Measurements from ENCODE around the gene MRPL11. TPM values are rescaled to one million over a fixed set of nuclear protein-coding genes. Genes with fewer than 3 reads are reported as not detected.
A peak's percentile ranks its signal among the peaks of the same experiment; 100 is the strongest.

MRPL11 gene
- total and polyA plus RNA-seq, 2 of the 13 experiments (the other 11 are each of a cell fraction or from before 2014, with no cell fraction given), result 72.9 to 176 TPM

DNA sequence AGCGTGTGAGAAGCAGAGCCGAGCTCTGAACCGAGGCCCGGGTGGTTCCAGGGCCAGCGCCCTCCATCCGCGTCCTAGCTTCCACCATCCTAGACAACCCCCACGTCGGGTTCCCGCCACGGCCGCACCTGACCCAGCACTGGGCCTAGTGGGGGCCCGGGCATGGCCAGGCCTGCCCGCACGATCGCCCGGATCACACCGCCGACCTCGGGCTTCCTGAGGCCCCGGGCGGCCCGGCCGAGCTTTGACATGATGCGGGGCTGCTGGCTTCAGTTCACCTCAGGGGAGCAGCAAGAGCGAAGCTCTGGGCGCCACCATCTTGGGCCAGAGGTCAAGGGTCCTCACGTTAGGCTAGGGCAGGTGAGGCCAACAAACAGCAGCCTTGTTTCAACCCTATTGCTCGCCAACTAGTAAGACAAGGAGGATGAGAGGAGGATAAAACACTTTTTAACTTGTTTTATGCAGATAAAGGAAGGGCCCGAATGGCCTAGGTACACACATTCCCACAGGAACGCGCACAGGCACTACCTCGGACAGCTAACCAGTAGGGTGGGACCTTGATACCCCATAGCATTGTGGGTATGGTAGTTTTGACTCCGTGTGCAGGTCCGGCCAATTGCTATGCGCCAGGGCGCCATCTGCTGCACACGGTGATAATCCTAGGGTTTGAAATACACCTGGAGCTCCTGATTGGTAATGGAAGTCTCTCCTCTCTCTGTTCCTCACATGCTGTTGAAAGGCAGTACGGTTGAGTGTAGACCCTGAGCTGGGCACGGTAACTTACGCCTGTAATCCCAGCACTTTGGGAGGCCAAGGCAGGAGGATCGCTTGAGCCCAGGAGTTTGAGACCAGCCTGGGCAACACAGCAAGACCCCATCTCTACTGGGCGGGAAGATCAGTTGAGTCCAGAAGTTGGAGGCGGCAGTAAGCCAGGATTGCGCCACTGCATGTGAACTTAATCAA is at the start of gene MRPL11 (continued):
- TF ChIP-seq KLF13 (CRISPR knock-in tag; IDR thresholded peaks at IDR 0.05) (no peak), ATF1 (CRISPR knock-in tag; IDR thresholded peaks at IDR 0.05) (peak; percentile 51; the same call in 1 of the 2 replicates), TBP (CRISPR knock-in tag; IDR thresholded peaks at IDR 0.05) (no peak), ZNF230 (CRISPR knock-in tag; IDR thresholded peaks at IDR 0.05) (no peak), SMARCC2 (IDR thresholded peaks at IDR 0.05) (no peak), ZZZ3 (CRISPR knock-in tag; IDR thresholded peaks at IDR 0.05; ENCODE audit: borderline replicate concordance) (no peak), SOX6 (IDR thresholded peaks at IDR 0.05) (no peak), SOX6 (CRISPR knock-in tag; IDR thresholded peaks at IDR 0.05) (peak; percentile 39), ZNF367 (CRISPR knock-in tag; IDR thresholded peaks at IDR 0.05; ENCODE audit: borderline replicate concordance) (no peak), ZNF292 (CRISPR knock-in tag; IDR thresholded peaks at IDR 0.05; ENCODE audit: borderline replicate concordance, low read depth) (no peak), ZNF274 (CRISPR knock-in tag; IDR thresholded peaks at IDR 0.05) (peak; percentile 29; the same call in 1 of the 2 replicates), ZNF235 (CRISPR knock-in tag; IDR thresholded peaks at IDR 0.05; ENCODE audit: borderline replicate concordance) (no peak), KDM5A (IDR thresholded peaks at IDR 0.05; ENCODE audit: borderline replicate concordance, low read length) (peak; percentile 98), SRF (IDR thresholded peaks at IDR 0.05; ENCODE audit: low read depth, low read length) (no peak), ZC3H13 (CRISPR knock-in tag; IDR thresholded peaks at IDR 0.05) (no peak)
- TF ChIP-seq, protein P1, sequence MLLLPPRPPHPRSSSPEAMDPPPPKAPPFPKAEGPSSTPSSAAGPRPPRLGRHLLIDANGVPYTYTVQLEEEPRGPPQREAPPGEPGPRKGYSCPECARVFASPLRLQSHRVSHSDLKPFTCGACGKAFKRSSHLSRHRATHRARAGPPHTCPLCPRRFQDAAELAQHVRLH (CRISPR knock-in tag; IDR thresholded peaks at IDR 0.05; ENCODE audit: borderline replicate concordance, low read depth), result peak; percentile 77; the same call in 1 of the 2 replicates
- TF ChIP-seq, protein P2, sequence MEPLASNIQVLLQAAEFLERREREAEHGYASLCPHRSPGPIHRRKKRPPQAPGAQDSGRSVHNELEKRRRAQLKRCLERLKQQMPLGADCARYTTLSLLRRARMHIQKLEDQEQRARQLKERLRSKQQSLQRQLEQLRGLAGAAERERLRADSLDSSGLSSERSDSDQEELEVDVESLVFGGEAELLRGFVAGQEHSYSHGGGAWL (CRISPR knock-in tag; IDR thresholded peaks at IDR 0.05), result peak; percentile 46; the same call in 1 of the 2 replicates
- TF ChIP-seq, protein P3, sequence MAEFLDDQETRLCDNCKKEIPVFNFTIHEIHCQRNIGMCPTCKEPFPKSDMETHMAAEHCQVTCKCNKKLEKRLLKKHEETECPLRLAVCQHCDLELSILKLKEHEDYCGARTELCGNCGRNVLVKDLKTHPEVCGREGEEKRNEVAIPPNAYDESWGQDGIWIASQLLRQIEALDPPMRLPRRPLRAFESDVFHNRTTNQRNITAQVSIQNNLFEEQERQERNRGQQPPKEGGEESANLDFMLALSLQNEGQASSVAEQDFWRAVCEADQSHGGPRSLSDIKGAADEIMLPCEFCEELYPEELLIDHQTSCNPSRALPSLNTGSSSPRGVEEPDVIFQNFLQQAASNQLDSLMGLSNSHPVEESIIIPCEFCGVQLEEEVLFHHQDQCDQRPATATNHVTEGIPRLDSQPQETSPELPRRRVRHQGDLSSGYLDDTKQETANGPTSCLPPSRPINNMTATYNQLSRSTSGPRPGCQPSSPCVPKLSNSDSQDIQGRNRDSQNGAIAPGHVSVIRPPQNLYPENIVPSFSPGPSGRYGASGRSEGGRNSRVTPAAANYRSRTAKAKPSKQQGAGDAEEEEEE (CRISPR knock-in tag; IDR thresholded peaks at IDR 0.05; ENCODE audit: borderline replicate concordance), result no peak
- TF ChIP-seq, protein P4, sequence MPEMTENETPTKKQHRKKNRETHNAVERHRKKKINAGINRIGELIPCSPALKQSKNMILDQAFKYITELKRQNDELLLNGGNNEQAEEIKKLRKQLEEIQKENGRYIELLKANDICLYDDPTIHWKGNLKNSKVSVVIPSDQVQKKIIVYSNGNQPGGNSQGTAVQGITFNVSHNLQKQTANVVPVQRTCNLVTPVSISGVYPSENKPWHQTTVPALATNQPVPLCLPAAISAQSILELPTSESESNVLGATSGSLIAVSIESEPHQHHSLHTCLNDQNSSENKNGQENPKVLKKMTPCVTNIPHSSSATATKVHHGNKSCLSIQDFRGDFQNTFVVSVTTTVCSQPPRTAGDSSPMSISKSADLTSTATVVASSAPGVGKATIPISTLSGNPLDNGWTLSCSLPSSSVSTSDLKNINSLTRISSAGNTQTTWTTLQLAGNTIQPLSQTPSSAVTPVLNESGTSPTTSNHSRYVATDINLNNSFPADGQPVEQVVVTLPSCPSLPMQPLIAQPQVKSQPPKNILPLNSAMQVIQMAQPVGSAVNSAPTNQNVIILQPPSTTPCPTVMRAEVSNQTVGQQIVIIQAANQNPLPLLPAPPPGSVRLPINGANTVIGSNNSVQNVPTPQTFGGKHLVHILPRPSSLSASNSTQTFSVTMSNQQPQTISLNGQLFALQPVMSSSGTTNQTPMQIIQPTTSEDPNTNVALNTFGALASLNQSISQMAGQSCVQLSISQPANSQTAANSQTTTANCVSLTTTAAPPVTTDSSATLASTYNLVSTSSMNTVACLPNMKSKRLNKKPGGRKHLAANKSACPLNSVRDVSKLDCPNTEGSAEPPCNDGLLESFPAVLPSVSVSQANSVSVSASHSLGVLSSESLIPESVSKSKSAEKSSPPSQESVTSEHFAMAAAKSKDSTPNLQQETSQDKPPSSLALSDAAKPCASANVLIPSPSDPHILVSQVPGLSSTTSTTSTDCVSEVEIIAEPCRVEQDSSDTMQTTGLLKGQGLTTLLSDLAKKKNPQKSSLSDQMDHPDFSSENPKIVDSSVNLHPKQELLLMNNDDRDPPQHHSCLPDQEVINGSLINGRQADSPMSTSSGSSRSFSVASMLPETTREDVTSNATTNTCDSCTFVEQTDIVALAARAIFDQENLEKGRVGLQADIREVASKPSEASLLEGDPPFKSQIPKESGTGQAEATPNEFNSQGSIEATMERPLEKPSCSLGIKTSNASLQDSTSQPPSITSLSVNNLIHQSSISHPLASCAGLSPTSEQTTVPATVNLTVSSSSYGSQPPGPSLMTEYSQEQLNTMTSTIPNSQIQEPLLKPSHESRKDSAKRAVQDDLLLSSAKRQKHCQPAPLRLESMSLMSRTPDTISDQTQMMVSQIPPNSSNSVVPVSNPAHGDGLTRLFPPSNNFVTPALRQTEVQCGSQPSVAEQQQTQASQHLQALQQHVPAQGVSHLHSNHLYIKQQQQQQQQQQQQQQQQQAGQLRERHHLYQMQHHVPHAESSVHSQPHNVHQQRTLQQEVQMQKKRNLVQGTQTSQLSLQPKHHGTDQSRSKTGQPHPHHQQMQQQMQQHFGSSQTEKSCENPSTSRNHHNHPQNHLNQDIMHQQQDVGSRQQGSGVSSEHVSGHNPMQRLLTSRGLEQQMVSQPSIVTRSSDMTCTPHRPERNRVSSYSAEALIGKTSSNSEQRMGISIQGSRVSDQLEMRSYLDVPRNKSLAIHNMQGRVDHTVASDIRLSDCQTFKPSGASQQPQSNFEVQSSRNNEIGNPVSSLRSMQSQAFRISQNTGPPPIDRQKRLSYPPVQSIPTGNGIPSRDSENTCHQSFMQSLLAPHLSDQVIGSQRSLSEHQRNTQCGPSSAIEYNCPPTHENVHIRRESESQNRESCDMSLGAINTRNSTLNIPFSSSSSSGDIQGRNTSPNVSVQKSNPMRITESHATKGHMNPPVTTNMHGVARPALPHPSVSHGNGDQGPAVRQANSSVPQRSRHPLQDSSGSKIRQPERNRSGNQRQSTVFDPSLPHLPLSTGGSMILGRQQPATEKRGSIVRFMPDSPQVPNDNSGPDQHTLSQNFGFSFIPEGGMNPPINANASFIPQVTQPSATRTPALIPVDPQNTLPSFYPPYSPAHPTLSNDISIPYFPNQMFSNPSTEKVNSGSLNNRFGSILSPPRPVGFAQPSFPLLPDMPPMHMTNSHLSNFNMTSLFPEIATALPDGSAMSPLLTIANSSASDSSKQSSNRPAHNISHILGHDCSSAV (CRISPR knock-in tag; IDR thresholded peaks at IDR 0.05; ENCODE audit: borderline replicate concordance), result no peak

Measured in HepG2 (cell line).